GM18868 (cell line): ENCODE measurements around the gene CDC42EP4.
"Not testable (repeated sequence)": the region's sequence is repeated elsewhere in the genome, so short reads cannot be mapped to it uniquely, and the experiment has no call there.

ENCODE experiments used
- ATAC-seq: cut with Tn5 transposase; IDR thresholded peaks from one replicate; pipeline ENCODE4 v1.9.1; 2021; ENCODE audit warnings: mild to moderate bottlenecking, moderate library complexity; ENCODE audit not compliant: unreplicated experiment

CDC42EP4 gene

GRCh38 chr17:73320601-73321264 lies 8.9 kb upstream of the CDC42EP4 start:
- no peak for ATAC-seq

GRCh38 chr17:73319766-73320165 lies 8.0 kb upstream of the CDC42EP4 start:
- ATAC-seq, result no peak

GRCh38 chr17:73318836-73319235 lies 7.0 kb upstream of the CDC42EP4 start:
- no peak for ATAC-seq

- no peak for ATAC-seq
These were observed 6.6 kb upstream of the CDC42EP4 start for GRCh38 chr17:73318427-73318813.

- ATAC-seq, result peak; percentile 13
These were observed 6.0 kb upstream of the CDC42EP4 start for GRCh38 chr17:73317513-73318426.

GRCh38 chr17:73316919-73317505 lies 5.2 kb upstream of the CDC42EP4 start:
- ATAC-seq, result peak; percentile 84

- no peak for ATAC-seq
These were observed 3.7 kb upstream of the CDC42EP4 start for GRCh38 chr17:73315471-73315870.

- no peak for ATAC-seq
These were observed 1.8 kb upstream of the CDC42EP4 start for GRCh38 chr17:73313526-73314127.

- ATAC-seq, result not testable (repeated sequence)
These were observed 1.1 kb upstream of the CDC42EP4 start for GRCh38 chr17:73312887-73313286.

- ATAC-seq, result peak; percentile 10
These were observed 397 bp downstream of the CDC42EP4 start for GRCh38 chr17:73311428-73311780.

GRCh38 chr17:73309727-73310596 lies 1.8 kb downstream of the CDC42EP4 start:
- ATAC-seq, result no peak

GRCh38 chr17:73308959-73309358 lies 2.8 kb downstream of the CDC42EP4 start:
- ATAC-seq, result not testable (repeated sequence)

- ATAC-seq, result no peak
These were observed 3.6 kb downstream of the CDC42EP4 start for GRCh38 chr17:73308017-73308823.

GRCh38 chr17:73307130-73307529 lies 4.7 kb downstream of the CDC42EP4 start:
- ATAC-seq, result no peak

- ATAC-seq, result no peak
These were observed 5.7 kb downstream of the CDC42EP4 start for GRCh38 chr17:73305845-73306836.

- no peak for ATAC-seq
These were observed 6.6 kb downstream of the CDC42EP4 start for GRCh38 chr17:73304971-73305812.

GRCh38 chr17:73304438-73304837 lies 7.4 kb downstream of the CDC42EP4 start:
- ATAC-seq, result no peak

GRCh38 chr17:73302189-73302588 lies 9.6 kb downstream of the CDC42EP4 start:
- no peak for ATAC-seq
